Body of pancreas (tissue), 4 donors: ENCODE measurements around the gene TMEM190.

Source experiments
- CTCF ChIP-seq, 7 experiments: fragments of 450-650 bp in 4 of 7; fragments of 200-600 bp in 3 of 7; sonication (generic) in 3 of 7; IDR thresholded peaks; one replicate each; pipeline ENCODE4 v1.5.1; 2016 to 2019; ENCODE audit warnings: antibody characterized with exemption in 7 of 7
- POLR2A ChIP-seq, 3 donors: fragments of 450-650 bp; IDR thresholded peaks; one replicate each; pipeline ENCODE4 v1.6.1; 2016; ENCODE audit warnings: antibody characterized with exemption in 3 of 3, mild to moderate bottlenecking in 2 of 3

- no peak for TF ChIP-seq CTCF (IDR thresholded peaks at IDR 0.05)
- TF ChIP-seq POLR2A (IDR thresholded peaks at IDR 0.05), result no peak
Observed at GRCh38 chr19:55333870-55334269, 42.8 kb upstream of the TMEM190 start.
